ENCODE measurements around the gene DHX34.

DHX34 gene

GRCh38 chr19:47315125-47315821 is 33.8 kb upstream of the DHX34 start:
- Histone ChIP-seq H3K9ac (ENCODE audit: low read length) (no peak overlapping the region), H3K36me3 (replicated peaks; ENCODE audit: insufficient read depth, low read length) (no peaks in the 10 kb centered on the region), H3K79me2 (ENCODE audit: low read length) (no peaks in the 10 kb centered on the region), H3K4me1 (ENCODE audit: low read length) (no peaks in the 10 kb centered on the region), H3K4me2 (ENCODE audit: low read depth, low read length) (0 out of 2 replicates have a peak overlapping the region, but pooled peaks have one; percentile 15), H3K9me2 (replicated peaks; ENCODE audit: insufficient read depth, low read length) (no peaks in the 10 kb centered on the region), H3F3A (ENCODE audit: insufficient read depth, low read length) (no peaks in the 10 kb centered on the region), H3K27ac (ENCODE audit: low read length) (no peak overlapping the region), H3K9me3 (replicated peaks; ENCODE audit: insufficient read depth, low read length) (no peaks in the 10 kb centered on the region), H2AFZ (ENCODE audit: low read length) (no peak overlapping the region), H3K27me3 (replicated peaks; ENCODE audit: insufficient read depth, low read length) (peaks cover 75% of the 10 kb centered on the region), H4K20me1 (ENCODE audit: insufficient read depth, low read length) (no peaks in the 10 kb centered on the region), H3K4me3 (ENCODE audit: low read length) (no peak overlapping the region)
- no peak for TF ChIP-seq EZH2 (optimal IDR thresholded peaks at IDR 0.05; ENCODE audit: low read depth, low read length)
- no peak for TF ChIP-seq CTCF (IDR thresholded peaks at IDR 0.05; ENCODE audit: low read length)
- TF ChIP-seq EZH2phosphoT487 (IDR thresholded peaks at IDR 0.05; ENCODE audit: low read length) = no peak
- peak; percentile 24 for DNase-seq

- H3K4me1 ChIP-seq (ENCODE audit: low read length) = no peaks in the 10 kb centered on the region
- H3K79me2 ChIP-seq (ENCODE audit: low read length) = no peaks in the 10 kb centered on the region
- H3F3A ChIP-seq (ENCODE audit: insufficient read depth, low read length) = no peaks in the 10 kb centered on the region
- no peak overlapping the region for H3K9ac ChIP-seq (ENCODE audit: low read length)
- no peak overlapping the region for H3K4me3 ChIP-seq (ENCODE audit: low read length)
- H3K4me2 ChIP-seq (ENCODE audit: low read depth, low read length) = no peak overlapping the region
- no peaks in the 10 kb centered on the region for H3K9me2 ChIP-seq (replicated peaks; ENCODE audit: insufficient read depth, low read length)
- H4K20me1 ChIP-seq (ENCODE audit: insufficient read depth, low read length) = no peaks in the 10 kb centered on the region
- DNase-seq = no peak
- H3K27ac ChIP-seq (ENCODE audit: low read length) = no peak overlapping the region
- H3K9me3 ChIP-seq (replicated peaks; ENCODE audit: insufficient read depth, low read length) = no peaks in the 10 kb centered on the region
- peaks cover 71% of the 10 kb centered on the region for H3K27me3 ChIP-seq (replicated peaks; ENCODE audit: insufficient read depth, low read length)
- no peak overlapping the region for H2AFZ ChIP-seq (ENCODE audit: low read length)
- no peak for TF ChIP-seq CTCF (IDR thresholded peaks at IDR 0.05; ENCODE audit: low read length)
- TF ChIP-seq EZH2phosphoT487 (IDR thresholded peaks at IDR 0.05; ENCODE audit: low read length) = no peak
- no peak for TF ChIP-seq EZH2 (optimal IDR thresholded peaks at IDR 0.05; ENCODE audit: low read depth, low read length)
- H3K36me3 ChIP-seq (replicated peaks; ENCODE audit: insufficient read depth, low read length) = no peaks in the 10 kb centered on the region
Measured at GRCh38 chr19:47316513-47316912, 32.6 kb upstream of the DHX34 start.

GRCh38 chr19:47319923-47320871 is 28.9 kb upstream of the DHX34 start:
- Histone ChIP-seq H3K4me1 (ENCODE audit: low read length) (no peaks in the 10 kb centered on the region), H2AFZ (ENCODE audit: low read length) (no peak overlapping the region)
- DNase-seq = no peak

More at GRCh38 chr19:47319923-47320871, 28.9 kb upstream of the DHX34 start:
- H3K4me2 ChIP-seq (ENCODE audit: low read depth, low read length) = no peak overlapping the region
- no peak overlapping the region for H3K9ac ChIP-seq (ENCODE audit: low read length)
- H3F3A ChIP-seq (ENCODE audit: insufficient read depth, low read length) = no peaks in the 10 kb centered on the region
- H3K79me2 ChIP-seq (ENCODE audit: low read length) = no peaks in the 10 kb centered on the region
- TF ChIP-seq EZH2 (optimal IDR thresholded peaks at IDR 0.05; ENCODE audit: low read depth, low read length) = no peak
- no peak for TF ChIP-seq CTCF (IDR thresholded peaks at IDR 0.05; ENCODE audit: low read length)
- no peak for TF ChIP-seq EZH2phosphoT487 (IDR thresholded peaks at IDR 0.05; ENCODE audit: low read length)
- H3K9me2 ChIP-seq (replicated peaks; ENCODE audit: insufficient read depth, low read length) = no peaks in the 10 kb centered on the region
- peaks cover 60% of the 10 kb centered on the region for H3K27me3 ChIP-seq (replicated peaks; ENCODE audit: insufficient read depth, low read length)
- no peaks in the 10 kb centered on the region for H3K9me3 ChIP-seq (replicated peaks; ENCODE audit: insufficient read depth, low read length)
- no peak overlapping the region for H3K27ac ChIP-seq (ENCODE audit: low read length)
- H3K4me3 ChIP-seq (ENCODE audit: low read length) = no peak overlapping the region
- H3K36me3 ChIP-seq (replicated peaks; ENCODE audit: insufficient read depth, low read length) = no peaks in the 10 kb centered on the region
- H4K20me1 ChIP-seq (ENCODE audit: insufficient read depth, low read length) = no peaks in the 10 kb centered on the region

Data from MM.1S (cell line).